ENCODE data around the gene CABP4. TPM values are rescaled to one million over a fixed set of nuclear protein-coding genes. Genes with fewer than 3 reads are reported as not detected.

Gene CABP4
- total RNA-seq, 1 experiment from 2014 or later, result 24.8 TPM

DNA sequence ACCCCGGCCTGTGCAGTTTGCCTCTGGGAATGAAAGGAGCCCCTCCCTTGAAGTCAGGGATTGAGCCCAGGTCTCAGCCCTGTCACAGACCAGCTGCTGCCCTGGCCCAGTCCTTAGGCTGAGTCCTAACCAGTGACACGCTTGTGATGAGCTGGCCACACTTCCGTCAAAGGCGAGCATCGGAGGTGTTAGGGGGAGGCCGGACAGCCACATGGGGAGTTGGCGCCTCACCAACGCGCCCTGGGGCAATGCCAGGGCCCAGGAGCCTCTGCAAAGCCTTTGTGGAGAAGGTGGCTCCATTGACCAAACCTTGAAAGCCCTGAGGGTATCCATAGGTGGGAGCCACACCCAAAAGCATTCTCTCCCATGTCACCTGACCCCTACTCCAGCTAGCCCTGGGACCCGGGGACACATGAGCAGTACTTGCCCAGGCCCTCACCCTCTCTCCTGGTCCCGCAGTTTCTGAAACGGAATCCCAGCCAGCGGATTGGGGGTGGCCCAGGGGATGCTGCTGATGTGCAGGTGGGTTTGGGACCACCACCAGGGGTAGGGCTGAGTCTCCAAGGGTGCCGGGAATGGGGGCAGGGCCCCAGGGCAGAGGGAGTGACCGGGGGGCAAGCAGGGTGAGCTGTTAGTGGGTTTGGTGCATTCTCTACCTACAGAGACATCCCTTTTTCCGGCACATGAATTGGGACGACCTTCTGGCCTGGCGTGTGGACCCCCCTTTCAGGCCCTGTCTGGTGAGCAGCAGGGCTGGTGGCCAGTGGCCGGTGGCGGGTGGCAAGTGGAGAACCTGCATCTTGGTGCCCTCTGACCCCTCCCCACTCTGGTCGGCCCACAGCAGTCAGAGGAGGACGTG, 21.4 kb upstream of the CABP4 start:
- CTCF ChIA-PET, result no interaction called here
- BruUV-seq (replicated peaks), result no TSS peak
- no peak for DNase-seq

DNA sequence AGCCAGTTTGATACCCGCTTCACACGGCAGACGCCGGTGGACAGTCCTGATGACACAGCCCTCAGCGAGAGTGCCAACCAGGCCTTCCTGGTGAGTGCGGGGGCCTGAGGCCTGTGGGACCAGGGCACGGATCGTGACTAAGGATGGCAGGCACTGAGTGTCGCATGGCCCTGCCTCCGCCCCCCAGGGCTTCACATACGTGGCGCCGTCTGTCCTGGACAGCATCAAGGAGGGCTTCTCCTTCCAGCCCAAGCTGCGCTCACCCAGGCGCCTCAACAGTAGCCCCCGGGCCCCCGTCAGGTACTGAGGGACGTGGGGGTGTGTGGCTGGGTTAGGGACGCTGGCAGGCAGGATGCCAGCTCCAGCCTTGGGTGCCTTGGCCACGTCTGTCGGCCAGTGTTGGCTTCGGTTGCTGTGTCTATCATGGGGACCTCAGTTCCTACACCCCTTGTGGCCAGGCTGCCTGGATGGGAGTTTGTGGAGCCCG, 20.7 kb upstream of the CABP4 start:
- H3K36me3 Mint-ChIP-seq (ENCODE audit: insufficient read depth, unreplicated experiment), result peaks cover 60% of the 10 kb centered on the region
- CTCF ChIA-PET, result no interaction called here
- BruUV-seq (replicated peaks), result no TSS peak

More for the DNA sequence above, 21.4 kb upstream of the CABP4 start:
- H3K36me3 Mint-ChIP-seq (ENCODE audit: insufficient read depth, unreplicated experiment), result peaks cover 60% of the 10 kb centered on the region
- TF ChIP-seq, protein P1, sequence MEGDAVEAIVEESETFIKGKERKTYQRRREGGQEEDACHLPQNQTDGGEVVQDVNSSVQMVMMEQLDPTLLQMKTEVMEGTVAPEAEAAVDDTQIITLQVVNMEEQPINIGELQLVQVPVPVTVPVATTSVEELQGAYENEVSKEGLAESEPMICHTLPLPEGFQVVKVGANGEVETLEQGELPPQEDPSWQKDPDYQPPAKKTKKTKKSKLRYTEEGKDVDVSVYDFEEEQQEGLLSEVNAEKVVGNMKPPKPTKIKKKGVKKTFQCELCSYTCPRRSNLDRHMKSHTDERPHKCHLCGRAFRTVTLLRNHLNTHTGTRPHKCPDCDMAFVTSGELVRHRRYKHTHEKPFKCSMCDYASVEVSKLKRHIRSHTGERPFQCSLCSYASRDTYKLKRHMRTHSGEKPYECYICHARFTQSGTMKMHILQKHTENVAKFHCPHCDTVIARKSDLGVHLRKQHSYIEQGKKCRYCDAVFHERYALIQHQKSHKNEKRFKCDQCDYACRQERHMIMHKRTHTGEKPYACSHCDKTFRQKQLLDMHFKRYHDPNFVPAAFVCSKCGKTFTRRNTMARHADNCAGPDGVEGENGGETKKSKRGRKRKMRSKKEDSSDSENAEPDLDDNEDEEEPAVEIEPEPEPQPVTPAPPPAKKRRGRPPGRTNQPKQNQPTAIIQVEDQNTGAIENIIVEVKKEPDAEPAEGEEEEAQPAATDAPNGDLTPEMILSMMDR (IDR thresholded peaks at IDR 0.05; ENCODE audit: unreplicated experiment), result no peak
- no peaks in the 10 kb centered on the region for H3K27me3 Mint-ChIP-seq (ENCODE audit: unreplicated experiment)
- H3K9me3 Mint-ChIP-seq (ENCODE audit: low read depth, unreplicated experiment), result no peaks in the 10 kb centered on the region
- no peaks in the 10 kb centered on the region for H3K4me1 Mint-ChIP-seq (ENCODE audit: low read depth, unreplicated experiment)
- no peak overlapping the region for H3K27ac Mint-ChIP-seq (ENCODE audit: unreplicated experiment)
- no peak overlapping the region for H3K4me3 Mint-ChIP-seq (ENCODE audit: low read depth, unreplicated experiment)
- intact Hi-C loops (cut with micrococcal nuclease; ENCODE audit: unreplicated experiment), result no loop called here

DNA sequence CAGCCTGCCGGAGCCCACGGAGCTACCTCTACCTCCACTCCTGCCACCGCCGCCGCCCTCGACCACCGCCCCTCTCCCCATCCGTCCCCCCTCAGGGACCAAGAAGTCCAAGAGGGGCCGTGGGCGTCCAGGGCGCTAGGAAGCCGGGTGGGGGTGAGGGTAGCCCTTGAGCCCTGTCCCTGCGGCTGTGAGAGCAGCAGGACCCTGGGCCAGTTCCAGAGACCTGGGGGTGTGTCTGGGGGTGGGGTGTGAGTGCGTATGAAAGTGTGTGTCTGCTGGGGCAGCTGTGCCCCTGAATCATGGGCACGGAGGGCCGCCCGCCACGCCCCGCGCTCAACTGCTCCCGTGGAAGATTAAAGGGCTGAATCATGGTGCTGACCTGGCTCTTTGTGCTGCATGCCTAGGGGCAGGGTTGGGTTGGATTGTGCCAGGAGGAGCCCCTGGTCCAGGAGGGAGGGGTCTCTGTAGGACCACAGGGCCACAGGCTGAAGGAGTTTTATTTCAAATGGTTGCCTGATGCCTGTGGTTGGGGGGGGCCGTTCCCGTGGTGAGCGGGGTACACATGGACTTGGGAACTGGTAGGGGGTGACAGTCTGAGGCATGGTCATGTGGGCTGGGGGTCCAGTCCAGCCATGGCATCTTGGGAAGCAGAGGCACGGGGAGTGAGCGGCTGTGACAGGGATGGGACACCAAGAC, 20.0 kb upstream of the CABP4 start:
- intact Hi-C loops (cut with micrococcal nuclease; ENCODE audit: unreplicated experiment), result no loop called here
- H3K4me1 Mint-ChIP-seq (ENCODE audit: low read depth, unreplicated experiment), result peaks cover 12% of the 10 kb centered on the region
- TF ChIP-seq, protein P1 (IDR thresholded peaks at IDR 0.05; ENCODE audit: unreplicated experiment), result no peak
- no peak overlapping the region for H3K4me3 Mint-ChIP-seq (ENCODE audit: low read depth, unreplicated experiment)
- H3K36me3 Mint-ChIP-seq (ENCODE audit: insufficient read depth, unreplicated experiment), result peaks cover 60% of the 10 kb centered on the region
- H3K9me3 Mint-ChIP-seq (ENCODE audit: low read depth, unreplicated experiment), result no peaks in the 10 kb centered on the region
- CTCF ChIA-PET, result no interaction called here
- no peaks in the 10 kb centered on the region for H3K27me3 Mint-ChIP-seq (ENCODE audit: unreplicated experiment)
- no peak overlapping the region for H3K27ac Mint-ChIP-seq (ENCODE audit: unreplicated experiment)
- no peak for DNase-seq
- no TSS peak for BruUV-seq (replicated peaks)

More for the DNA sequence above, 20.7 kb upstream of the CABP4 start:
- no peak for DNase-seq
- Mint-ChIP-seq H3K4me1 (ENCODE audit: low read depth, unreplicated experiment) (peaks cover 4% of the 10 kb centered on the region), H3K9me3 (ENCODE audit: low read depth, unreplicated experiment) (no peaks in the 10 kb centered on the region), H3K27me3 (ENCODE audit: unreplicated experiment) (no peaks in the 10 kb centered on the region), H3K4me3 (ENCODE audit: low read depth, unreplicated experiment) (no peak overlapping the region), H3K27ac (ENCODE audit: unreplicated experiment) (no peak overlapping the region)
- TF ChIP-seq, protein P1 (IDR thresholded peaks at IDR 0.05; ENCODE audit: unreplicated experiment), result no peak
- intact Hi-C loops (cut with micrococcal nuclease; ENCODE audit: unreplicated experiment), result no loop called here

DNA sequence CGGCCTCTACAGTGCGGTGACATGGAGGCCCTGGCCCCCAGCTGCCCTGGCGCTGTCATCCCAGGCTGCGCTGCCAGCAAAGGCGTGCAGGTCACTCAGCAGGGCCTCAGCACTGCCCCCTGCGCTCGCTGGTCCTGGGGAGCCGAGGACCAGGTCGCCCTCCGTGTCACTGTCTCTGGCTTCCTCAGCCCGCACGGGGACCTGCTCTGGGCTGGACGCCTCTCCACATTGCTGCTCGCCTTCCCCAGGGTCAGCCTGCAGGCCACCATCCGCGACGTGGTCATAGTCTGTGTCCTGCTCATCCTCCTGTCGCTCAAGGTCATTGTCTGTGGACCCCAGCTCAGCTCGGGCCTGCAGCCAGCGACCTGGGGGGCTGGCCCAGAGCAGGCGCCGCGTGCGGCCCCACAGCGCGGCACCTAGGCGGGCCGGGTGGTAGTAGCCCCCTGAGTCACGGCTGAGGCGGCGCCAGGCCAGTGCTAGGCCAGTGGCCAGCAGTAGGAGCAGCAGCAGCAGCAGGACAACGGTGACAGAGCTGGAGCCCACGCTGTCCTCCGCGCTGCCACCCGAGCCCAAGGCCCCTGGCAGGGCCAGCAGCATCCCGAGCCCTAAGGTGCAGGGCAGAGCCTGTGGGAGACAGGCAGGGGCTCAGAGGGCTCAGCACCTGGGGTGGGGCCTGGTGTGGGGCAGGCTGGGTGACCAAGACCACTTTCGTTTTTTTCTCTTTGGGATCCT, 19.3 kb upstream of the CABP4 start:
- BruUV-seq (replicated peaks), result no TSS peak
- Mint-ChIP-seq H3K4me1 (ENCODE audit: low read depth, unreplicated experiment) (peaks cover 14% of the 10 kb centered on the region), H3K4me3 (ENCODE audit: low read depth, unreplicated experiment) (no peak overlapping the region), H3K36me3 (ENCODE audit: insufficient read depth, unreplicated experiment) (peaks cover 66% of the 10 kb centered on the region), H3K9me3 (ENCODE audit: low read depth, unreplicated experiment) (no peaks in the 10 kb centered on the region), H3K27me3 (ENCODE audit: unreplicated experiment) (no peaks in the 10 kb centered on the region), H3K27ac (ENCODE audit: unreplicated experiment) (no peak overlapping the region)
- TF ChIP-seq, protein P1 (IDR thresholded peaks at IDR 0.05; ENCODE audit: unreplicated experiment), result no peak
- intact Hi-C loops (cut with micrococcal nuclease; ENCODE audit: unreplicated experiment), result no loop called here
- no peak for DNase-seq
- CTCF ChIA-PET, result no interaction called here
